Urothelium cell line (cell line): ENCODE results near the gene UXT.
"Not testable (repeated sequence)": the region's sequence is repeated elsewhere in the genome, so short reads cannot be mapped to it uniquely, and the experiment has no call there.

Experiments used
- DNase-seq: peaks from one replicate; pipeline ENCODE4 v3.0.0; 2011; ENCODE audit warnings: low spot score, mixed read lengths
- FAIRE-seq: peaks from 2 replicates; lab custom pipeline; 2011; peaks lifted over from hg19 to GRCh38; lab: Jason Lieb, UNC

UXT gene, protein sequence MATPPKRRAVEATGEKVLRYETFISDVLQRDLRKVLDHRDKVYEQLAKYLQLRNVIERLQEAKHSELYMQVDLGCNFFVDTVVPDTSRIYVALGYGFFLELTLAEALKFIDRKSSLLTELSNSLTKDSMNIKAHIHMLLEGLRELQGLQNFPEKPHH

DNA sequence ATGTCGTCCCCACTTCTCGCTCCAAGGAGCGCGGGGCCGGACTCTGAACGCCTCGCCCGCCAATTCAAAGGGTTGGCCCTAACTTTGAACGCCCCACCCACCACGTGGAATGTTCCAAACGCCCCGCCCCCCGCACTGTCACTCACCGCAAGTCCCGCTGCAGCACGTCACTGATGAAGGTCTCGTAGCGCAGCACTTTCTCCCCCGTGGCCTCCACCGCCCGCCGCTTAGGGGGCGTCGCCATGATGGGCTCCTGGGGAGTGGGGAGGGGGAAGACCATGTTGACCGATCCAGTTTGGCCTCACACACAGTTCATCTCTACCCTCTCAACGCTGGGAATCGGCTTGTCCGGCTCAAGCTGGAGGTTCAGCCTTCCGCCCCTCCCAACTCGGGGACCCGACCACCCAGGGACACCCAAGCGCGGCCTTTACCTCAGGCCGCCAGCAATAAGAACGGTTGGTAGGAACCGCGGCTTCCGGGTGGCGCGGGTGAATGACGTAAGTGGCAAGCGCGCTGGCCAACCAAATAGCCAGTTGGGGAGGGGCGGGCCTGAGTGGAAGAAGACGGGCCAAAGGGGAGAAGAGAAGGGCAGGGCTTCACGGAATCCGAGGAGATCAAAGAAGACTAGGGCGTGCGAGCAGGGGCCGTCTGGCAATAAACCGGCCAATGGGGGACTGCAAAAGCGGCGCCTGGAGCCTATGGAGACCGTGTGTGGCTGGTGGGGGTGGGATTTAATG, at the start of gene UXT:
UXT (minus strand) TSS at position 497 of the 737 bp plus-strand sequence; CDS start at position 244, 253 bp downstream.
- DNase-seq (peak; percentile 91), FAIRE-seq (peak; percentile 75)

DNA sequence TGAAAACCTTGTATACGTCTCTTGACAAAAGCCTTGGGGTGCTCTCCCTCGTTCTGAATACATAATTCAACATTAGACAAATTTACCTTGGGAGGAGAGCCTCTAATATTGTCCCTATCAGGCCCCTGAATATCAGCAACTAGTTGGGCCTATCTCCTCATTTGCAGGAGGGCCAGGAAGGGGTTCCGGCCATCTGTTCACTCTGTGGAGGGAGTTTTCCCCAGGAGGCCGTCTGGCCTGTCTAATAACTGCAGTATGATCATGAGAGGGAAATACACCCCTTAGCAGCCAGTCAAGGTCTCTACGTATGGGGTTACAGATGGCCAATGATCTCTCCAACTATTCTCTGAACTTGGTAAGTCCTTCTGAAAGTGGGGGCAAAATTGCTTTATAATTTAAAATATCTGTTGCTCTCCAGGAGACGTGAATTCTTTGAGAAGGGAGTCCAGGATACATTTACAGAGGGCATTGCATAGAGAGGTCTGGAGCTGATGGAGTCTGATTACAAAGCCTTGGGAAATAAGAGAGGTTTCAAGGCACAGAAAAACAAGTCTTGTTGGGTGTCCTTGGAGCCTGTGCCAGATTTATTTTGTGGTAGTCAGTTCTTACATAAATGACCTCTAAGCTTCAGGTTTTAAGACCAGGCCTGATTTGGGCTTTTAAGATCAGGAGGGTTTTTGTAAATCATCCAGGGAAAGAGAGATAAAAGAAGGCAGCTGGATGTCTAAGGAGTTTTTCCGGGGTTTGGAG, 48.2 kb upstream of the UXT start:
- no peak for FAIRE-seq
- no peak for DNase-seq

GRCh38 chrX:47706575-47706974, 47.6 kb upstream of the UXT start:
- DNase-seq, result no peak
- no peak for FAIRE-seq

DNA sequence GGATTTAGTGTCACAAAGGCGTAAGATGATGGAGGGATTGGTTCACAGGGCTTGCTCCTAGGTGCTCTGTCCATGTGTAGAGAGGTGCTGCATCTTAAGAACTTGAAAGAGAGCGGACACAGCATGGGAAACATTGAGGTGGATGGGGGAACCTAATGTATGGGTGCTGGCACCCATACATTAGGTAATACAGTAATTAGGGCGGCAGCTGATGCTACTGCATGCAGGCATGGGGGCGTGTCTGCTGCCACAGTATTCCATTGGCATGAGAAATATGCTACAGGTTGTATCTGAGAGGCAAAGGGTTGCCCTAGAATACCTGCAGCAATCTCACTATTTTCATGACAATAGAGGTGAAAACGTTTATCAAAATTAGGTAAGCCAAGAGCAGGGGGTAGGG, 45.8 kb upstream of the UXT start:
- no peak for DNase-seq
- FAIRE-seq, result no peak

GRCh38 chrX:47697181-47697580, 38.2 kb upstream of the UXT start:
- DNase-seq (no peak), FAIRE-seq (no peak)

DNA sequence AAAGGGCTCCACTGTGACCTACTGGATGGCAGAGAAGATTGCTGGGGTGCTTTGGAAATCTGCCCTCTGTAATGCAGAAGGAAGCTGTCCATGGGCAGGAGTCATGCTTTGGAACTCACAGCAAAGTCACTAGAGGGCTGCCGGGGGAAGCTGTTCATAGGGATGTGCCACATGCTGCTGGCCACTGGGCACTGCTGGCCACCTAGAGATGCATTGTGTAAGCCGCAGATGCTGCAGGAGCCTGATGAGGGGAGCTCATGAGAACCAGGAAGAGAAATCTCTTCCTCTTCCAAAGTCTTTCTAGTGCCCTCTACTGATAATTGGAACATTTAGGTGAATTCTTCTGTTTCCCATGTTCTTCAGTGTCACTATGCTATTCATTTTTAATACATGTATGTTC, 31.2 kb upstream of the UXT start:
- FAIRE-seq, result no peak
- DNase-seq, result no peak

- no peak for DNase-seq
Measured at GRCh38 chrX:47687263-47687662, 28.3 kb upstream of the UXT start.

GRCh38 chrX:47683829-47684205, 24.8 kb upstream of the UXT start:
- DNase-seq, result no peak
- FAIRE-seq, result no peak

More at GRCh38 chrX:47687263-47687662, 28.3 kb upstream of the UXT start:
- FAIRE-seq, result no peak

GRCh38 chrX:47683184-47683828, 24.3 kb upstream of the UXT start:
- FAIRE-seq, result no peak

GRCh38 chrX:47675959-47676859, 17.2 kb upstream of the UXT start:
- DNase-seq, FAIRE-seq: not testable (repeated sequence)

More at GRCh38 chrX:47683184-47683828, 24.3 kb upstream of the UXT start:
- DNase-seq, result no peak

- DNase-seq (no peak), FAIRE-seq (no peak)
Measured at GRCh38 chrX:47674776-47675175, 15.8 kb upstream of the UXT start.

DNA sequence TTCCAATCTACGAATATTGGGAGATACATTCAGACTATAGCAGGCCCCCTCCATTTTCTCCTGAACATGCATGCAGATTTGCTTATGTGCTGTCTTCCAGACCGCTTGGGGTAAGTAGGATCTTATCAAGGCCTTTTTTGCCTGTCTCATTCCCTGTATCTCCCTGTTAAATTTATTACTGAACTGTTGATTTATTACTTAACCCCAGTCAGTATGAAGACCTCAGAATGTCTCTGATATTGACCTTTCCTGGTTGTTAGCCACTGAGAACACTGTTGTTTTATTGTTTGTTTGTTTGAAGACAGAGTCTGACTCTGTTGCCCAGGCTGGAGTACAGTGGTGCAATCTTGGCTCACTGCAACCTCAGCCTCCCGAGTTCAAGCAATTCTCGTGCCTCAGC, 6.8 kb upstream of the UXT start:
- not testable (repeated sequence) for DNase-seq, FAIRE-seq

DNA sequence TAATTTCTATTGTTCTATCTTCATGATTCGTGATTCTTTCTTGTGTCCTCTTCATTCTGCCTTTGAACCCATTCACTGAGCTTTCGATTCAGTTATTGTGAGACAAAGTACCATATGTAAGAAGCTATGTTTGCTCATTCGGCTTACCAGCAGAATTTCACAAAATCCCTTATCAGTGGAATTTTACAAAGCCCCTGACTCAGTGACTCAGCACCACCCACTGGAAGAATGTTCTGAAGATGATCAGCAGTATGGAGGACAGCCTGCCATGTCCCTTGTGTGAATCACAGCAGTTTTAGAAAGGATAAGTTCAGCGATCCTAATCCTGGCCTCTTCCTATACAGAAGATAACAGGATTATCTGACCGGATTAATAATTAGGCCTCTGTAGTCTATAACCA, 5.8 kb upstream of the UXT start:
- FAIRE-seq (no peak), DNase-seq (no peak)

DNA sequence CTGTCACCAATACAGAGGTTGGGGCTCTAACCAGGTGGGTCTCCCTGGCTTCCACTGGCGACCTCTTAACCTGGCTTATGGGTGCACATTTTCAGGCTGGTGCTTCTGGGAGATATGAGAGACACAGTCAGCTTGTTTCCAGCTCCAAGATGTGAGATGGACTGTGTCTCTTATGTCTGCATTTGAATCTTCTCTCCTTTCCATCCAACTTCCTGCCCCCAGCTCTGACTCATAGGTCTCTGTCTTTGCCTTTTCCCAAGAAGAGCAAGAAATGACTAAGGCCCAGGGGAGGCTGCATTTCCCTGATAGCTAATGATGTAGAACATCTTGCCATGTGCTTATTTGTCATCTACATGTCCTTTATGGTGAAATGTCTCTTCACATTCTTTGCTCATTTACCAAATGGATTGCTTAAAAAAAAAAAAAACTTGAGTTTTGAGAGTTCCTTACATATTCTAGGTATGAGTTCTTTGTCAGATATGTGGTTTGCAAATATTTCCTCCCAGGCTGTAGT, 3.2 kb upstream of the UXT start:
- FAIRE-seq (no peak), DNase-seq (peak; percentile 34)

GRCh38 chrX:47661539-47661938, 2.6 kb upstream of the UXT start:
- FAIRE-seq, result no peak
- DNase-seq, result no peak

GRCh38 chrX:47659421-47659726, 394 bp upstream of the UXT start:
- no peak for DNase-seq
- FAIRE-seq, result no peak

- no peak for DNase-seq
- no peak for FAIRE-seq
Measured at GRCh38 chrX:47658301-47658683, 688 bp downstream of the UXT start.

DNA sequence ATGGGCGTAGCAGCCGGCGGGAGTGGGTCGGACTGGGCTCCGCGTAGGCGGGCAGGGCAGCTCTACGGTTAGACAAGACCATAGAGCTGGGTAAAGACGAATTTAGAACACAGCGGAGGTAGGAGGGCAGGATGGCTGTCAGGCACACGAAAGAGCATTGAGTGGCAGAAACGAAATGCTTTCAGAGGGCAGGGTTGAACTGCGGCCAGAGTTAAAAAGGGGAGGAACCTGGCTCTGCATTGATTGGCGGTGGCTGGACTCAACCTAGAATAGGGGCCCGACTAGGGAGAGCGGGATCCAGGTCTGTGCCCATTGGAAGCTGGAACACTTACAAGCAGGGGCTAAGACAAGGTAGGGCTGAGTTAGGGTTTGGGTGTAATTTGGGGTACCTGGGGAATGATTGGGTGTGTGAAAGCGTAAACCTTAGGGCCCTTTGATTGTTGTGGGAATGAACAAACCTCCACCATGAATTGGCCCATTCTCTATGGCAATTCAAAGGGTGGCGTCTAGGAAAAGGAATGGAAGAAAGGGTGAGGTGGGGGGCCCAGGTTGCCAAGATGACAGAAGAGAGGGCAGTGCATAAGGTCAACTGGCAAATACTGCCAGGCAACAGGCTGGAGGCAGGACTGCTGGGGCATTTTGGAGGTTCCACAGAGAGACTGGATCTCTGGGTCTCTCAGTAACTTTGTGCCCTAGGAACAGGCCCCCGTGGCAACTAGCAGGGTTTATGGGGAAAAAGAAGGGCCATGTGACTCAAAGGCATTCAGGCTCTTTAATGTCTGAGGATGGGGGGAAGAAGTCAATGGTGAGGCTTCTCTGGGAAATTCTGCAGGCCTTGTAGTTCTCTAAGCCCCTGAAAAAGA, 7.7 kb downstream of the UXT start:
- DNase-seq, result no peak
- FAIRE-seq, result no peak
